ENCODE results near the gene MARS2.

GRCh38 chr2:197727011-197727410 is 21.8 kb downstream of the MARS2 start:
- TF ChIP-seq CBX2 (IDR thresholded peaks at IDR 0.05; ENCODE audit: borderline replicate concordance, low read depth) = no peak
- TF ChIP-seq CTCF (IDR thresholded peaks at IDR 0.05) = no peak
- no peak for TF ChIP-seq RCOR1 (IDR thresholded peaks at IDR 0.05; ENCODE audit: low read depth, low read length)
- no peak for TF ChIP-seq POLR2A (IDR thresholded peaks at IDR 0.05; ENCODE audit: low read length)
- TF ChIP-seq PHF8 (IDR thresholded peaks at IDR 0.05; ENCODE audit: borderline replicate concordance, low read depth) = no peak
